H1 (cell line): ENCODE data around the gene MYO7B. TPM values are rescaled to one million over a fixed set of nuclear protein-coding genes. Genes with fewer than 3 reads are reported as not detected.

ENCODE experiments used
- CTCF ChIA-PET: fragments of 300-600 bp; sonication (Branson Sonifier 250); formaldehyde crosslinking; loops from one replicate; lab custom pipeline; 2021; ENCODE audit not compliant: partially characterized antibody; lab: Charles Lee
- POLR2A ChIA-PET: fragments of 300-600 bp; sonication (Branson Sonifier 250); formaldehyde crosslinking; loops from one replicate; lab custom pipeline; 2021; ENCODE audit warnings: inconsistent platforms; ENCODE audit not compliant: partially characterized antibody; lab: Charles Lee
- DNase-seq, 2 experiments: peaks; one replicate each; pipeline versions ENCODE4 v3.0.0 to v3.0.0-alpha.2; 2010 to 2022; ENCODE audit warnings: low spot score in 2 of 2, low read depth in 1 of 2, mixed read lengths in 1 of 2
- FAIRE-seq: peaks from 2 replicates; lab custom pipeline; 2011; peaks lifted over from hg19 to GRCh38; lab: Jason Lieb, UNC
- H2AFZ ChIP-seq: 2 replicates; pipeline ENCODE4 v1.8.1; 2012; ENCODE audit warnings: low read length, inconsistent platforms
- H2AK5ac ChIP-seq: 2 replicates; pipeline ENCODE4 v1.6.1; 2013; ENCODE audit warnings: low read depth, low read length
- H2BK120ac ChIP-seq: replicated peaks from 2 replicates; pipeline ENCODE3; 2013; ENCODE audit warnings: low read depth, low read length, inconsistent platforms
- H2BK12ac ChIP-seq: 2 replicates; pipeline ENCODE4 v1.6.1; 2013; ENCODE audit warnings: low read depth, low read length
- H2BK15ac ChIP-seq: 2 replicates; pipeline ENCODE4 v1.6.1; 2013; ENCODE audit warnings: low read length
- H2BK20ac ChIP-seq: 2 replicates; pipeline ENCODE4 v1.6.1; 2013; ENCODE audit warnings: low read length
- H2BK5ac ChIP-seq: 2 replicates; pipeline ENCODE4 v1.6.1; 2013; ENCODE audit warnings: low read depth, low read length
- H3K14ac ChIP-seq: 2 replicates; pipeline ENCODE4 v1.6.1; 2013; ENCODE audit warnings: inconsistent platforms; ENCODE audit not compliant: insufficient read length
- H3K18ac ChIP-seq: 2 replicates; pipeline ENCODE4 v1.6.1; 2013; ENCODE audit warnings: low read length; ENCODE audit errors: extremely low read depth
- H3K23ac ChIP-seq: 2 replicates; pipeline ENCODE4 v1.6.1; 2013; ENCODE audit warnings: inconsistent platforms; ENCODE audit not compliant: insufficient read length
- H3K23me2 ChIP-seq: 2 replicates; pipeline ENCODE4 v1.6.1; 2013; ENCODE audit warnings: low read depth, low read length
- H3K27ac ChIP-seq: 2 replicates; pipeline ENCODE4 v1.6.1; 2011; ENCODE audit warnings: low read depth, low read length, inconsistent platforms
- H3K27me3 ChIP-seq, 4 experiments: replicated peaks in 1 of 4; 1 replicate in 1 of 4; 2 replicates in 3 of 4; pipeline versions ENCODE4 v1.6.1 to v1.8.1; 2011 to 2013; ENCODE audit warnings: low read length in 3 of 4, mild to moderate bottlenecking in 3 of 4, inconsistent platforms in 2 of 4, mixed read lengths in 2 of 4, moderate library complexity in 1 of 4; ENCODE audit not compliant: control insufficient read depth in 3 of 4, insufficient read depth in 3 of 4; ENCODE audit errors: extremely low read depth in 1 of 4
- H3K36me3 ChIP-seq, 4 experiments: 2 replicates each; pipeline versions ENCODE4 v1.6.1 to v1.8.1; 2011 to 2013; ENCODE audit warnings: mild to moderate bottlenecking in 4 of 4, low read length in 3 of 4, moderate library complexity in 2 of 4, control low read depth in 1 of 4, inconsistent platforms in 1 of 4; ENCODE audit not compliant: insufficient read depth in 4 of 4, control insufficient read depth in 2 of 4
- H3K4ac ChIP-seq: replicated peaks from 2 replicates; pipeline ENCODE3; 2013; ENCODE audit warnings: low read length, low read depth, mixed read lengths, inconsistent platforms; ENCODE audit not compliant: insufficient read length
- H3K4me1 ChIP-seq, 4 experiments: replicated peaks in 1 of 4; 1 replicate in 1 of 4; 2 replicates in 3 of 4; pipeline versions ENCODE4 v1.6.1 to v1.8.1; 2011 to 2013; ENCODE audit warnings: low read length in 3 of 4, inconsistent platforms in 2 of 4, mixed read lengths in 1 of 4; ENCODE audit not compliant: insufficient read depth in 4 of 4, control insufficient read depth in 3 of 4
- H3K4me2 ChIP-seq, 2 experiments: 2 replicates each; pipeline versions ENCODE4 v1.6.1 to v1.8.1; 2011 to 2013; ENCODE audit warnings: low read depth in 2 of 2, low read length in 2 of 2, control low read depth in 1 of 2, inconsistent platforms in 1 of 2, mild to moderate bottlenecking in 1 of 2; ENCODE audit not compliant: insufficient read depth in 1 of 2
- H3K4me3 ChIP-seq, 4 experiments: fragments of 200-600, 300-600 bp in 1 of 4; sonication (generic), shearing (Covaris generic), sonication (Bioruptor Twin) in 1 of 4; 2 replicates each; pipeline versions ENCODE4 v1.5.1 to v1.8.1; 2011 to 2016; ENCODE audit warnings: low read length in 4 of 4, low read depth in 3 of 4, control low read depth in 2 of 4, inconsistent platforms in 2 of 4, mild to moderate bottlenecking in 2 of 4, mixed read lengths in 1 of 4, moderate library complexity in 1 of 4; ENCODE audit not compliant: insufficient read depth in 2 of 4; ENCODE audit errors: extremely low read depth in 1 of 4
- H3K56ac ChIP-seq: replicated peaks from 2 replicates; pipeline ENCODE3; 2013; ENCODE audit warnings: low read depth, mild to moderate bottlenecking, mixed read lengths, low read length, inconsistent platforms; ENCODE audit not compliant: insufficient read length
- H3K79me1 ChIP-seq: 2 replicates; pipeline ENCODE4 v1.6.1; 2013; ENCODE audit warnings: low read depth, low read length, control low read depth
- H3K79me2 ChIP-seq, 2 experiments: 2 replicates each; pipeline versions ENCODE4 v1.6.1 to v1.8.1; 2012 to 2013; ENCODE audit warnings: low read length in 2 of 2, mild to moderate bottlenecking in 2 of 2, inconsistent platforms in 1 of 2; ENCODE audit not compliant: insufficient read depth in 2 of 2, control insufficient read depth in 1 of 2
- H3K9ac ChIP-seq, 4 experiments: replicated peaks in 1 of 4; 1 replicate in 1 of 4; 2 replicates in 3 of 4; pipeline versions ENCODE4 v1.6.1 to v1.8.1; 2011 to 2013; ENCODE audit warnings: low read depth in 3 of 4, low read length in 3 of 4, control low read depth in 2 of 4, mild to moderate bottlenecking in 2 of 4, moderate library complexity in 2 of 4, inconsistent platforms in 1 of 4; ENCODE audit errors: extremely low read depth in 1 of 4
- H3K9me3 ChIP-seq, 2 experiments: 2 replicates each; pipeline versions ENCODE4 v1.6.1 to v1.8.1; 2012 to 2013; ENCODE audit warnings: mild to moderate bottlenecking in 2 of 2, moderate library complexity in 2 of 2, control low read depth in 1 of 2, inconsistent platforms in 1 of 2, low read depth in 1 of 2, low read length in 1 of 2, mixed read lengths in 1 of 2; ENCODE audit not compliant: insufficient read depth in 2 of 2
- H4K20me1 ChIP-seq, 2 experiments: replicated peaks in 1 of 2; 2 replicates each; pipeline versions ENCODE3 to v1.8.1; 2011 to 2013; ENCODE audit warnings: inconsistent platforms in 2 of 2, low read length in 2 of 2, mild to moderate bottlenecking in 1 of 2; ENCODE audit not compliant: insufficient read depth in 2 of 2, control insufficient read depth in 1 of 2
- H4K5ac ChIP-seq: 2 replicates; pipeline ENCODE4 v1.6.1; 2013; ENCODE audit warnings: low read length, low read depth, mixed read lengths, inconsistent platforms; ENCODE audit not compliant: insufficient read length
- H4K8ac ChIP-seq: 2 replicates; pipeline ENCODE4 v1.8.0; 2013; ENCODE audit warnings: mild to moderate bottlenecking, moderate library complexity, low read length, inconsistent platforms; ENCODE audit not compliant: insufficient read depth; ENCODE audit errors: extremely low read depth
- H4K91ac ChIP-seq: replicated peaks from 2 replicates; pipeline ENCODE3; 2013; ENCODE audit warnings: low read length, mixed read lengths, inconsistent platforms; ENCODE audit not compliant: insufficient read length
- CTBP2 ChIP-seq: IDR thresholded peaks from 2 replicates; pipeline ENCODE4 v1.7.0; 2011; ENCODE audit warnings: borderline replicate concordance, mild to moderate bottlenecking, moderate library complexity, mixed read lengths, low read length; ENCODE audit not compliant: insufficient read depth, insufficient read length
- EZH2 ChIP-seq: fragments of 200-600 bp; sonication (generic); IDR thresholded peaks from 2 replicates; pipeline ENCODE4 v1.7.1; 2012; ENCODE audit warnings: low read depth, mild to moderate bottlenecking, moderate library complexity, low read length, inconsistent platforms; ENCODE audit not compliant: severe bottlenecking
- SIN3A ChIP-seq, 2 experiments: IDR thresholded peaks in 1 of 2; conservative IDR thresholded peaks in 1 of 2; 2 replicates each; pipeline ENCODE4 v1.6.1; 2011 to 2012; ENCODE audit warnings: low read length in 2 of 2, improper control_type of control experiment in 1 of 2, low read depth in 1 of 2, mild to moderate bottlenecking in 1 of 2
- TBP ChIP-seq: IDR thresholded peaks from 2 replicates; pipeline ENCODE4 v1.6.1; 2011; ENCODE audit warnings: low read depth, low read length, improper control_type of control experiment
- WGBS, 2 experiments: shearing (Covaris generic) in 1 of 2; methylation state at CpG; one replicate each; pipeline versions ENCODE4 v1.1.6 to v1.1.7; 2013 to 2015; ENCODE audit warnings: low lambda C conversion rate in 2 of 2, mixed read lengths in 2 of 2, inconsistent platforms in 1 of 2, low coverage in 1 of 2, missing lambda C conversion rate in 1 of 2; ENCODE audit not compliant: insufficient replicate concordance in 2 of 2, insufficient coverage in 1 of 2, insufficient read length in 1 of 2; ENCODE audit errors: extremely low coverage in 1 of 2, missing lambda C conversion rate in 1 of 2; 5-methylcytosine and 5-hydroxymethylcytosine counted together
- polyA plus RNA-seq, 7 experiments: library from polyadenylated mRNA; depleted of rRNA in 3 of 7; stranded (reverse) in 5 of 7; unstranded in 2 of 7; fragments of >200 nt in 5 of 7; fragments of 200-250 nt in 2 of 7; gene quantifications; 1 replicate in 5 of 7; 2 replicates in 1 of 7; 4 replicates in 1 of 7; pipeline versions ENCODE4 v1.2.1 to v1.2.3, GENCODE V29; 2011 to 2013; ENCODE audit warnings: missing spikeins in 2 of 7, mixed read lengths in 2 of 7
- total RNA-seq: library from RNA; stranded (reverse); fragmentation: NEBNext Ultra II Directional; extraction: Animal tissue kit (Norgen Biotek cat#: 25700); gene quantifications from 2 replicates; pipeline ENCODE4 v1.2.1, GENCODE V29; 2021

Gene MYO7B
- total and polyA plus RNA-seq, 2 of the 8 experiments (the other 6 are each of a cell fraction or from before 2014, with no cell fraction given) = not detected

DNA sequence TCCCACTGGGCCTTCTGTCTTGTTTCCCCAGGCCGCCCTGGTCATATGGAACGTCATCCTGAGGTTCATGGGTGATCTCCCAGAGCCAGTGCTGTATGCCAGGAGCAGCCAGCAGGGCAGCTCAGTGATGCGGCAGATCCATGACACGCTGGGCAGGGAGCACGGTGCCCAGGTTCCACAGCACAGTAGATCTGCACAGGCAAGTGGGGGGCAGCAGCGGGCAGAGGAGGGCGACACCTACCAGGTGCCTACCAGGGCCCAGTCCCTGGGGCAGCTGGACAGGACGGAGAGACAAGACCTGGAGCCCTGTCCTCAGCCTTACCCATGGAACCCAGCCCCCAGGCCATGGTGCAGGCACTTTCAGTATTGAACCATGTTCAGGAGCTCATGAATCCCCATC, 74.3 kb downstream of the MYO7B start:
- no peak for DNase-seq
- CTCF ChIA-PET = interaction anchor here (0.7 to 8.1 kb wide), 7 partner anchors 16 to 76 kb away, joined by 3 to 54 read pairs (median 3); no protein-coding TSS in a partner anchor
- TF ChIP-seq TBP = no peak
- no peak for TF ChIP-seq SIN3A (conservative IDR thresholded peaks at IDR 0.05 in 1 of 2, IDR thresholded peaks at IDR 0.05 in 1 of 2; ENCODE audit: low read depth in 1 of 2, low read length in 2 of 2)
- TF ChIP-seq EZH2 = no peak
- TF ChIP-seq CTBP2 = no peak

More for the DNA sequence above, 74.3 kb downstream of the MYO7B start:
- POLR2A ChIA-PET = no interaction called here
- Histone ChIP-seq H3K79me1 (no peaks in the 10 kb centered on the region), H3K56ac (no peak overlapping the region), H3K4me2 (no peak overlapping the region), H3K18ac (no peak overlapping the region), H2BK20ac (no peak overlapping the region), H3K9me3 (no peaks in the 10 kb centered on the region; a peak in 2 of 4 replicates), H2AFZ (no peak overlapping the region), H3K36me3 (no peaks in the 10 kb centered on the region), H4K8ac (no peak overlapping the region), H3K4me3 (no peak overlapping the region), H2BK120ac (no peak overlapping the region), H3K23me2 (no peaks in the 10 kb centered on the region), H3K9ac (no peak overlapping the region), H2BK5ac (no peak overlapping the region), H3K79me2 (no peaks in the 10 kb centered on the region), H2BK12ac (no peak overlapping the region), H3K27ac (no peak overlapping the region), H4K5ac (no peak overlapping the region), H3K14ac (no peak overlapping the region), H3K23ac (no peak overlapping the region), H3K27me3 (no peaks in the 10 kb centered on the region), H2BK15ac (no peak overlapping the region), H4K20me1 (no peaks in the 10 kb centered on the region), H3K4ac (no peak overlapping the region), H3K4me1 (no peaks in the 10 kb centered on the region; a peak in 1 of 7 replicates), H4K91ac (no peak overlapping the region), H2AK5ac (no peak overlapping the region)
- no peak for FAIRE-seq
- 91% methylated on average over 8 of the region's 8 CpGs; no CpG with 5 or more reads in 1 of the 2 experiments for WGBS, 2 experiments
